ENCODE results near the gene SUSD1.

The SUSD1 gene

DNA sequence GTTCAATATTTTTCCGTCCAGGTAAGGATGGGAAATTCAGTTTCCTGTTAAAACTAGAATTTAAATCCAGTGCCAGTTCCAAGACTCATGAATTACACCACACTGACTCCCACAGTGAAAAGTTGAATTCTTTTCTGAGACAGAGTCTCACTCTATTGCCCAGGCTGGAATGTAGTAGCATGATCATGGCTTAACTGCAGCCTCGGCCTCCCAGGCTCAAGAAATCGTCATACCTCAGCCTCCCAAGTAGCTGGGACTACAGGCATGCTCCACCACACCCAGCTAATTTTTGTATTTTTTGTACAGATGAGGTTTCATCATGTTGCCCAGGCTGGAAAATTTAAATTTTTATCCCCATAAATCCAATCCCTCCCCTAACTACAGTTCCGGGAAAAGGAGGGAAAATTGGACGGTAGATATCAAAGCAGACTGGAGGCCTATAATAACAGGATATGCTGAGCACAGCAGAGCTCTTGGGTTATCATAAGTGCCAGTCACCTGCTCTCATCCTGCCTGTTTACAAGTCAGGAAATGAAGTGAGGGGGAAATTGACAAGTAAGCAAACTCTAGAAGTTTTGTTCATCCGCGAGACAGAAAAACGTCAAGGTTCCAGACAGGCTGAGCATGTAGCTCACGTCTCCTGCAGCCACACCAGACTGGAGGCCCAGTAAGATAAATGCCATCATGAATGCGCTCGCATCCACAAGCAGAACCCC lies 172.8 kb downstream of the SUSD1 start:
- TF ChIP-seq TAF1 (IDR thresholded peaks at IDR 0.05; ENCODE audit: borderline replicate concordance, insufficient read depth, low read length) (no peak), SIN3A (IDR thresholded peaks at IDR 0.05; ENCODE audit: borderline replicate concordance, insufficient read depth, low read length) (no peak)
- TF ChIP-seq, protein P1, sequence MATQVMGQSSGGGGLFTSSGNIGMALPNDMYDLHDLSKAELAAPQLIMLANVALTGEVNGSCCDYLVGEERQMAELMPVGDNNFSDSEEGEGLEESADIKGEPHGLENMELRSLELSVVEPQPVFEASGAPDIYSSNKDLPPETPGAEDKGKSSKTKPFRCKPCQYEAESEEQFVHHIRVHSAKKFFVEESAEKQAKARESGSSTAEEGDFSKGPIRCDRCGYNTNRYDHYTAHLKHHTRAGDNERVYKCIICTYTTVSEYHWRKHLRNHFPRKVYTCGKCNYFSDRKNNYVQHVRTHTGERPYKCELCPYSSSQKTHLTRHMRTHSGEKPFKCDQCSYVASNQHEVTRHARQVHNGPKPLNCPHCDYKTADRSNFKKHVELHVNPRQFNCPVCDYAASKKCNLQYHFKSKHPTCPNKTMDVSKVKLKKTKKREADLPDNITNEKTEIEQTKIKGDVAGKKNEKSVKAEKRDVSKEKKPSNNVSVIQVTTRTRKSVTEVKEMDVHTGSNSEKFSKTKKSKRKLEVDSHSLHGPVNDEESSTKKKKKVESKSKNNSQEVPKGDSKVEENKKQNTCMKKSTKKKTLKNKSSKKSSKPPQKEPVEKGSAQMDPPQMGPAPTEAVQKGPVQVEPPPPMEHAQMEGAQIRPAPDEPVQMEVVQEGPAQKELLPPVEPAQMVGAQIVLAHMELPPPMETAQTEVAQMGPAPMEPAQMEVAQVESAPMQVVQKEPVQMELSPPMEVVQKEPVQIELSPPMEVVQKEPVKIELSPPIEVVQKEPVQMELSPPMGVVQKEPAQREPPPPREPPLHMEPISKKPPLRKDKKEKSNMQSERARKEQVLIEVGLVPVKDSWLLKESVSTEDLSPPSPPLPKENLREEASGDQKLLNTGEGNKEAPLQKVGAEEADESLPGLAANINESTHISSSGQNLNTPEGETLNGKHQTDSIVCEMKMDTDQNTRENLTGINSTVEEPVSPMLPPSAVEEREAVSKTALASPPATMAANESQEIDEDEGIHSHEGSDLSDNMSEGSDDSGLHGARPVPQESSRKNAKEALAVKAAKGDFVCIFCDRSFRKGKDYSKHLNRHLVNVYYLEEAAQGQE (IDR thresholded peaks at IDR 0.05; ENCODE audit: insufficient read depth in 1 of 2, low read depth in 2 of 2, low read length in 2 of 2): no peak

DNA sequence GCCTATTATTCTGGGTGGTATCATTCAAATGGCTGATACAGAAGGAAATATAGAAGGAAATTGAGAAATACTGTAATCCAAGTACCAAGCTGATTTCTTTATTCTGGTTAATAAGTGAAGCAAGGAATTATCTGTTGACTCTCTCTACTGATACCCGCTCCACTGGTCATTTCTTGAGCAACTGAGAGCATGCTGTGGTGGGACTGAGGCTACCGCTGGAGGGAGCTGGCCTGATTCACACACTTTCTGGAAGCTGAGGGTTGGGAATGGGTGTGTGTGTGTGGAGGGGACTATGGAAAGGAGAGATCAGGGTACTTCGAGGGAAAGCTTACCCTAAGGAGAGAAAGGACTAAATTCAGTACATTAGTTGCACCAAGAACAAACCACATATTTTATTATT lies 174.4 kb downstream of the SUSD1 start:
- TF ChIP-seq FOXP2 (optimal IDR thresholded peaks at IDR 0.05; ENCODE audit: borderline replicate concordance, extremely low read depth, extremely low read length, insufficient read depth): no peak
- TF ChIP-seq TAF1 (IDR thresholded peaks at IDR 0.05; ENCODE audit: borderline replicate concordance, insufficient read depth, low read length): no peak
- TF ChIP-seq, protein P1 (IDR thresholded peaks at IDR 0.05; ENCODE audit: insufficient read depth in 1 of 2, low read depth in 2 of 2, low read length in 2 of 2): no peak
- TF ChIP-seq POLR2AphosphoS5 (IDR thresholded peaks at IDR 0.05; ENCODE audit: low read depth, low read length): no peak
- TF ChIP-seq SIN3A (IDR thresholded peaks at IDR 0.05; ENCODE audit: borderline replicate concordance, insufficient read depth, low read length): no peak

DNA sequence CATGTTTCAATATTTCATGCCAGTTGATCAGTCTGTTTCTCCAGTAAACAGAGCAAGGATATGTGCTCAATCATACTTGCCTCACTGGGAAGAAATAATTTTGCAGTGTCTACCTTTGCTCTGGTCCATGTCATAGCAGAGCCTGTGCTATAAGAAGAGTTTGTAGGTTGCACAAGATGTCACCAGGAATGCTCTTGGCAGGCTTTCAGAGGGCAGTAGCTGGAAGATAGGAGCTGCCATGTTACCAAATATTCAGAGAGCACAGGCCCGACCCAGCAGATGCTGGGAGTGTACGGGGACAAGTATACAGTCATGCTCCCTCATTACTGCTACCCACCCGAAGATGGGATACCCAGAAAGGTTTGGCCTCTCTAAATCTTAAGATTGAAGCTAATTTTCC lies 175.8 kb downstream of the SUSD1 start:
- TF ChIP-seq FOXP2 (optimal IDR thresholded peaks at IDR 0.05; ENCODE audit: borderline replicate concordance, extremely low read depth, extremely low read length, insufficient read depth): no peak
- TF ChIP-seq, protein P1 (IDR thresholded peaks at IDR 0.05; ENCODE audit: insufficient read depth in 1 of 2, low read depth in 2 of 2, low read length in 2 of 2): no peak
- TF ChIP-seq POLR2AphosphoS5 (IDR thresholded peaks at IDR 0.05; ENCODE audit: low read depth, low read length): no peak
- no peak for TF ChIP-seq TAF1 (IDR thresholded peaks at IDR 0.05; ENCODE audit: borderline replicate concordance, insufficient read depth, low read length)
- no peak for TF ChIP-seq SIN3A (IDR thresholded peaks at IDR 0.05; ENCODE audit: borderline replicate concordance, insufficient read depth, low read length)

DNA sequence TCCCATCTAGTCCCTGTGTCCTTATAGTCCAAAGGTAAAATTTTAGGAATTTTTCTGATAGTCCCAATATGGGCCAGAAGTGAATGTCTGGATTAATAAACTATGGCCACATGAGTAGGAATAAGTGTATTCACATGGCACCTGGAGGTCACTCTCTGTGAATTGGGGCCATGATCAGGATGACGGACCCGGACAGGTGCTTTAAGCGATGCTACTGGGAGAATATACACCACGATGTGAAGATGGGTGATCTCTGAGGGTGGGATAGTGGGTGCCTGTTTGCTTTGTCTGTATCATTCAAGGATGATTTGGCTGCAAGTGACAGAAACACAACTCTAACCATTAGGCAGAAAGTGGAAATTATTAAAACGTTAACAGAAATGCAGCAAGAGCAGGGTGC lies 177.3 kb downstream of the SUSD1 start:
- TF ChIP-seq SIN3A (IDR thresholded peaks at IDR 0.05; ENCODE audit: borderline replicate concordance, insufficient read depth, low read length) (no peak), FOXP2 (optimal IDR thresholded peaks at IDR 0.05; ENCODE audit: borderline replicate concordance, extremely low read depth, extremely low read length, insufficient read depth) (no peak), POLR2AphosphoS5 (IDR thresholded peaks at IDR 0.05; ENCODE audit: low read depth, low read length) (no peak)

DNA sequence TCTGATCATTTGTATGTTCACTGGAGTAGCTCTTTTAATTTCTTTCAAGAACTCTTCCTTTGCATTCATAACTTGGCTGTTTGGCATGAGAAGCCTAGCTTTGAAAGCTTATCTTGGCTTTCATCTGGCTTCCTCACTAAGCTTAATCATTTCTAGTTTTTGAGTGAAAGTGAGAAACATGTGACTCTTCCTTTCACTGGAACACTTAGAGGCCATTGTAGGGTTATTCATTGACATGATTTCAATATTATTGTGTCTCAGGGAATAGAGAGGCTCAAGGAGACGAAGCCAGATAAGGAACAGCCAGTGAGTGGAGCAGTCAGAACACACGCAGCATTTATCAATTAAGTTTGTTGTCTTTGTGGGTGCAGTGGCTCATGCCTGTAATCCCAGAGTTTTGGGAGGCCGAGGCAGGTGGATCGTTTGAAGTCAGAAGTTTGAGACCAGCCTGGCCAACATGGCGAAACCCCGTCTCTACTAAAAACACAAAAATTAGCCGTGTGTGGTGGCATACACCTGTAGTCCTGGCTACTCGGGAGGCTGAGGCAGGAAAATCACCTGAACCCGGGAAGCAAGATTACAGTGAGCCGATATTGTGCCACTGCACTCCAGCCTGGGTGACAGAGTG lies 180.2 kb downstream of the SUSD1 start:
- TF ChIP-seq FOXP2 (optimal IDR thresholded peaks at IDR 0.05; ENCODE audit: borderline replicate concordance, extremely low read depth, extremely low read length, insufficient read depth): no peak
- no peak for TF ChIP-seq TAF1 (IDR thresholded peaks at IDR 0.05; ENCODE audit: borderline replicate concordance, insufficient read depth, low read length)
- no peak for TF ChIP-seq POLR2AphosphoS5 (IDR thresholded peaks at IDR 0.05; ENCODE audit: low read depth, low read length)
- TF ChIP-seq, protein P1 (IDR thresholded peaks at IDR 0.05; ENCODE audit: insufficient read depth in 1 of 2, low read depth in 2 of 2, low read length in 2 of 2): no peak
- no peak for TF ChIP-seq SIN3A (IDR thresholded peaks at IDR 0.05; ENCODE audit: borderline replicate concordance, insufficient read depth, low read length)

Measured in PFSK-1 (cell line).